Measurements from ENCODE around the gene ADRB2.
A peak's percentile ranks its signal among the peaks of the same experiment; 100 is the strongest.
"Not testable (repeated sequence)": the region's sequence is repeated elsewhere in the genome, so short reads cannot be mapped to it uniquely, and the experiment has no call there.

ADRB2 gene

DNA sequence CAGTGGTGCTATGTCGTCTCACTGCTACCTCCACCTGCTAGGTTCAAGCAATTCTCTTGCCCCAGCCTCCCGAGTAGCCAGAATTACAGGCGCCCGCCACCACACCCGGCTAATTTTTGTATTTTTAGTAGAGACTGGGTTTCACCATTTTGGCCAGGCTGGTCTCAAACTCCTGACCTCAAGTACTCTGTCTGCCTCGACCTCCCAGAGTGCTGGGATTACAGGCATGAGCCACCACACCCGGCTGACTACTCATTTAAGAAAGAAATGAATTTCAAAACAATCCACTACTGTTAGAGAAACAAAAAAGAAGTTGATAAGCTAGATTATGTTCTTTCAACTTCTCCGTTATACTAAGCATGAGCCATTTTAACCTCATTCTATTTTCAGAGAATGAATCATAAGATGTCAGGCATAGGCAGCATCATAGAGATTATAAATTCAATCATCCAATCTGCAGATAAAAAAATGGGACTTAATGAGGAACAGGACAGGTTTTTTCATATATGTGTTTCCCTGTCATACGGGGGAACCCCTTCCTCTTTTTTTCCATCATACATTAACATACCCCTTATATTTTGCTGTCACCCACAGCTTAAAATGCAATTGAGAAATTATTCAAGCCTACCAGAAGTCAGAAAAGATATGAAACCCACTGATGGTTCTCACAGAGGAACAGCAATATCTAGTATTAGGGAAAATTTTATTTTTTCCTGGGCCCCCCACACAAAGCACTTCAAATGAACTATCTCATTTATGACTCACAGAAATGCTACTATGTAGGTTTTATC lies 26.5 kb upstream of the ADRB2 start:
- no peak overlapping the region for H3K4me3 ChIP-seq (replicated peaks; ENCODE audit: insufficient read depth, low read length)
- TF ChIP-seq, protein P1, sequence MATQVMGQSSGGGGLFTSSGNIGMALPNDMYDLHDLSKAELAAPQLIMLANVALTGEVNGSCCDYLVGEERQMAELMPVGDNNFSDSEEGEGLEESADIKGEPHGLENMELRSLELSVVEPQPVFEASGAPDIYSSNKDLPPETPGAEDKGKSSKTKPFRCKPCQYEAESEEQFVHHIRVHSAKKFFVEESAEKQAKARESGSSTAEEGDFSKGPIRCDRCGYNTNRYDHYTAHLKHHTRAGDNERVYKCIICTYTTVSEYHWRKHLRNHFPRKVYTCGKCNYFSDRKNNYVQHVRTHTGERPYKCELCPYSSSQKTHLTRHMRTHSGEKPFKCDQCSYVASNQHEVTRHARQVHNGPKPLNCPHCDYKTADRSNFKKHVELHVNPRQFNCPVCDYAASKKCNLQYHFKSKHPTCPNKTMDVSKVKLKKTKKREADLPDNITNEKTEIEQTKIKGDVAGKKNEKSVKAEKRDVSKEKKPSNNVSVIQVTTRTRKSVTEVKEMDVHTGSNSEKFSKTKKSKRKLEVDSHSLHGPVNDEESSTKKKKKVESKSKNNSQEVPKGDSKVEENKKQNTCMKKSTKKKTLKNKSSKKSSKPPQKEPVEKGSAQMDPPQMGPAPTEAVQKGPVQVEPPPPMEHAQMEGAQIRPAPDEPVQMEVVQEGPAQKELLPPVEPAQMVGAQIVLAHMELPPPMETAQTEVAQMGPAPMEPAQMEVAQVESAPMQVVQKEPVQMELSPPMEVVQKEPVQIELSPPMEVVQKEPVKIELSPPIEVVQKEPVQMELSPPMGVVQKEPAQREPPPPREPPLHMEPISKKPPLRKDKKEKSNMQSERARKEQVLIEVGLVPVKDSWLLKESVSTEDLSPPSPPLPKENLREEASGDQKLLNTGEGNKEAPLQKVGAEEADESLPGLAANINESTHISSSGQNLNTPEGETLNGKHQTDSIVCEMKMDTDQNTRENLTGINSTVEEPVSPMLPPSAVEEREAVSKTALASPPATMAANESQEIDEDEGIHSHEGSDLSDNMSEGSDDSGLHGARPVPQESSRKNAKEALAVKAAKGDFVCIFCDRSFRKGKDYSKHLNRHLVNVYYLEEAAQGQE (IDR thresholded peaks at IDR 0.05; ENCODE audit: insufficient replicate concordance, low read depth) = no peak
- peak; percentile 74 for TF ChIP-seq SPI1 (IDR thresholded peaks at IDR 0.05; ENCODE audit: borderline replicate concordance, low read depth)
- no peak for TF ChIP-seq GABPA (IDR thresholded peaks at IDR 0.05; ENCODE audit: low read depth)
- TF ChIP-seq, protein P2, sequence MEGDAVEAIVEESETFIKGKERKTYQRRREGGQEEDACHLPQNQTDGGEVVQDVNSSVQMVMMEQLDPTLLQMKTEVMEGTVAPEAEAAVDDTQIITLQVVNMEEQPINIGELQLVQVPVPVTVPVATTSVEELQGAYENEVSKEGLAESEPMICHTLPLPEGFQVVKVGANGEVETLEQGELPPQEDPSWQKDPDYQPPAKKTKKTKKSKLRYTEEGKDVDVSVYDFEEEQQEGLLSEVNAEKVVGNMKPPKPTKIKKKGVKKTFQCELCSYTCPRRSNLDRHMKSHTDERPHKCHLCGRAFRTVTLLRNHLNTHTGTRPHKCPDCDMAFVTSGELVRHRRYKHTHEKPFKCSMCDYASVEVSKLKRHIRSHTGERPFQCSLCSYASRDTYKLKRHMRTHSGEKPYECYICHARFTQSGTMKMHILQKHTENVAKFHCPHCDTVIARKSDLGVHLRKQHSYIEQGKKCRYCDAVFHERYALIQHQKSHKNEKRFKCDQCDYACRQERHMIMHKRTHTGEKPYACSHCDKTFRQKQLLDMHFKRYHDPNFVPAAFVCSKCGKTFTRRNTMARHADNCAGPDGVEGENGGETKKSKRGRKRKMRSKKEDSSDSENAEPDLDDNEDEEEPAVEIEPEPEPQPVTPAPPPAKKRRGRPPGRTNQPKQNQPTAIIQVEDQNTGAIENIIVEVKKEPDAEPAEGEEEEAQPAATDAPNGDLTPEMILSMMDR (IDR thresholded peaks at IDR 0.05; ENCODE audit: insufficient read depth, low read length) = no peak
- TF ChIP-seq POLR2AphosphoS5 (IDR thresholded peaks at IDR 0.05; ENCODE audit: low read depth) = no peak
- H3K27me3 ChIP-seq (ENCODE audit: insufficient read depth, poor library complexity, severe bottlenecking) = no peaks in the 10 kb centered on the region
- peak overlapping the region; percentile 12; the same call in 1 of the 2 replicates for H3K27ac ChIP-seq (replicated peaks)
- DNase-seq (ENCODE audit: low read depth in 1 of 2, low spot score in 1 of 2) = no peak

DNA sequence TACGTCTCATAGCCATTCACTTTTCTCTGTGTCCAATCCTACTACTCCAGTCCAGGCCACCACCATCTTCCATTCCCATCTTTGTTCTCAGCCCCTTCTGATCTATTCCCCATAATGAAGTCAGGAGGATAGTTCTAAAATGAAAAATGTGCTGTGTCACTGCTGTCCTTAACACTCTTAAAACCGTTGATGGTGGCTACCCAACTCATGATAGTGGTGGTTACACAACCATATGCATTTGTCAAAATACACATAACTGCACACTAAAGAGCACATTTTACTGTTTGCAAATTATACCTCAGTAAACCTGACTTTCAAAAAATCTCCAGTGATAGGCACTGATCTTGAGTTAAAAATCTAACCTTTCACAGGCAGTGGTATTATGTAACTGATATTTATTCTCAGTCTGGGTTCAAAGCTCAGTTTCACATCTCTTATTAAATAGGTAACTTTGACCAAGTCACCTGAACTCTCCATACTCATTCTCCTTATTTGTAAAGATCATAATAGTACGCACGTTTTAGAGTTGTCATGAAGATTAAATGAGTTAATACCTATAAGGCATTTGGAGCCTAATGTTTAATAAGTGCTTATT lies 24.6 kb upstream of the ADRB2 start:
- DNase-seq (ENCODE audit: low read depth in 1 of 2, low spot score in 1 of 2) = peak in 1 of 2 experiments; percentile 52
- H3K27ac ChIP-seq (replicated peaks) = peak overlapping the region; percentile 74

DNA sequence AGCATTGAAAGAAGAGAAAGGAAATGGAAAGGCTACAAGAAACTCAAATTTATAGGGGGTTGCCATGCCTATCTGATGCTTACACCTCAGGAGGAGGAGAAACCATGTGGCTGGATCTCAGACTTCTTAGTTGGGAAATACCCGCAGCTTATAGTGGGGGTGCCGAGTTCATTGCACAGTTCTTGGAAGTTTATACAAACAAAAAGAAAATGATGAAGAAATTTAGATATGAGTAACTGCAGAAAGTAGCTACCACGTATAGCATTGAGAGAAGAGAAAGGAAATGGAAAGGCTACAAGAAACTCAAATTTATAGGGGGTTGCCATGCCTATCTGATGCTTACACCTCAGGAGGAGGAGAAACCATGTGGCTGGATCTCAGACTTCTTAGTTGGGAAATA lies 23.0 kb upstream of the ADRB2 start:
- H3K4me3 ChIP-seq (replicated peaks; ENCODE audit: insufficient read depth, low read length); H3K27ac ChIP-seq (replicated peaks); DNase-seq (ENCODE audit: low read depth in 1 of 2, low spot score in 1 of 2); H3K27me3 ChIP-seq (ENCODE audit: insufficient read depth, poor library complexity, severe bottlenecking): not testable (repeated sequence)

More for the DNA sequence above, 24.6 kb upstream of the ADRB2 start:
- H3K4me3 ChIP-seq (replicated peaks; ENCODE audit: insufficient read depth, low read length) = no peak overlapping the region
- no peaks in the 10 kb centered on the region for H3K27me3 ChIP-seq (ENCODE audit: insufficient read depth, poor library complexity, severe bottlenecking)
- TF ChIP-seq GABPA (IDR thresholded peaks at IDR 0.05; ENCODE audit: low read depth) (no peak), POLR2AphosphoS5 (IDR thresholded peaks at IDR 0.05; ENCODE audit: low read depth) (no peak), SPI1 (IDR thresholded peaks at IDR 0.05; ENCODE audit: borderline replicate concordance, low read depth) (no peak)
- TF ChIP-seq, protein P2 (IDR thresholded peaks at IDR 0.05; ENCODE audit: insufficient read depth, low read length) = no peak
- TF ChIP-seq, protein P1 (IDR thresholded peaks at IDR 0.05; ENCODE audit: insufficient replicate concordance, low read depth) = no peak

DNA sequence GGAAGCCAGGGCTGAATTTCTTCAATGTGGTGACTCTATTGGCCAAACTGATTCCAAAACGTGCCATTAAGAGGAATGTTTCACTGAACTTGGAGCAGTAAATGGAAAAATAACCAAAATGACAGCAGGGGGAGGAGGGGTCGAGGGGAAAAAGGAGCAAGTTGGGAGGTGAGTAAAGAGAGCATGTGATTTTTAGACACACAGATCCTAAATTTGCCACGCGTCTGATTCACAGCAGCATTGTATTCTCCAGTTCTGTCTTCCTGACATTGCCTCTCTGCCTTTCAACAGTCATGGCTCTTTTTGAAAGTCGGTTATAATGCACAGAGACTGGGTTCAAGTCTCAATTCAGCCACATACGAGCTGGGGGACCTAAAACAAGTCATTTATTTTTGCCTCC lies 22.0 kb upstream of the ADRB2 start:
- TF ChIP-seq POLR2AphosphoS5 (IDR thresholded peaks at IDR 0.05; ENCODE audit: low read depth) = no peak
- no peak for TF ChIP-seq GABPA (IDR thresholded peaks at IDR 0.05; ENCODE audit: low read depth)
- no peak for TF ChIP-seq SPI1 (IDR thresholded peaks at IDR 0.05; ENCODE audit: borderline replicate concordance, low read depth)
- TF ChIP-seq, protein P2 (IDR thresholded peaks at IDR 0.05; ENCODE audit: insufficient read depth, low read length) = no peak
- TF ChIP-seq, protein P1 (IDR thresholded peaks at IDR 0.05; ENCODE audit: insufficient replicate concordance, low read depth) = no peak
- no peak overlapping the region for H3K4me3 ChIP-seq (replicated peaks; ENCODE audit: insufficient read depth, low read length)
- H3K27ac ChIP-seq (replicated peaks) = peak overlapping the region; percentile 91
- no peak for DNase-seq (ENCODE audit: low read depth in 1 of 2, low spot score in 1 of 2)
- no peaks in the 10 kb centered on the region for H3K27me3 ChIP-seq (ENCODE audit: insufficient read depth, poor library complexity, severe bottlenecking)
